ENCODE data around the gene BAHD1. TPM values are rescaled to one million over a fixed set of nuclear protein-coding genes. Genes with fewer than 3 reads are reported as not detected.

Gene BAHD1
- total RNA-seq, 1 experiment from 2014 or later: 49.1 TPM

DNA sequence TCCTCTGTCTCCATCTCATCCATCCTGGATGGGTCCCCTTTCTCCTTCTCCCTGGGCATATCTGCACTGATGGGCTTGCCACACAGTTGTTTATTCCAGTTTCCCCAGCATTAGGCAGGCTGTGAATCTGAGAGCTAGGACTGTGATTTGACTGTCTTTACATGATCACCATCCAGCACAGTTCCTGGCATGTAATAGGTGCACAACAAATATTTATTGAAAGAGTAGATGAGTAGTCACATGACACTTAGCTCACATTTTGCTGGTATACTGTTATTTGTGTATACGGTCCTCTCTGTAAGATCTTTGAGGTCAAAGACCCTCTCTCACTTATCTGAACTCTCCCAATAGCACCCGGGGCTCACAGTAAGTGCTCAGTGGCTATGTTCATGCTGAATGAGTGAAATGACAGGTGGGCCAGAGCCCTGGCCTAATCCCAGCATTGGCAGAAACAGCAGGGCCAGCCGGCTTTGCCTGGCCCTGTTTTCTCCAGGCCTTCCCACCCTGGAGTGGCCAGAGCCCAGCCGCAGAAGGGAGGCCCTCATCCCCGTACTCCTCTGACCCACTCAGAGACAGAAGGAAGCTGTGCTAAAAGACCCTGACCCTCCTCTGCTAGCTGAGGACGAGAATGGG, 16.2 kb upstream of the BAHD1 start:
- ATAC-seq: no peak
- no peaks in the 10 kb centered on the region; the same call in 1 of the 2 replicates for H3K27me3 Mint-ChIP-seq (ENCODE audit: low read depth)
- no peak for DNase-seq (ENCODE audit: low spot score)
- CTCF ChIA-PET: interaction anchor here (0.8 to 8.5 kb wide), 6 partner anchors 15 to 150 kb away, joined by 3 to 98 read pairs (median 6); partner anchors contain the start of genes BAHD1 and CCDC9B
- no peak overlapping the region for H3K4me3 Mint-ChIP-seq
- TF ChIP-seq ETV6 (CRISPR knock-in tag; IDR thresholded peaks at IDR 0.05) (no peak), NFATC4 (CRISPR knock-in tag; IDR thresholded peaks at IDR 0.05) (no peak), NR1H2 (CRISPR knock-in tag; IDR thresholded peaks at IDR 0.05) (no peak), ZNF263 (CRISPR knock-in tag; IDR thresholded peaks at IDR 0.05; ENCODE audit: low read depth) (no peak), NR2C2 (CRISPR knock-in tag; IDR thresholded peaks at IDR 0.05) (no peak), SP1 (CRISPR knock-in tag; conservative IDR thresholded peaks at IDR 0.05) (no peak), SOX15 (CRISPR knock-in tag; IDR thresholded peaks at IDR 0.05) (no peak), JUN (CRISPR knock-in tag; IDR thresholded peaks at IDR 0.05) (no peak), FOXJ3 (CRISPR knock-in tag; IDR thresholded peaks at IDR 0.05; ENCODE audit: borderline replicate concordance) (no peak), TP53 (CRISPR knock-in tag; IDR thresholded peaks at IDR 0.05) (no peak), ZNF232 (CRISPR knock-in tag; IDR thresholded peaks at IDR 0.05) (no peak), NR3C1 (CRISPR knock-in tag; conservative IDR thresholded peaks at IDR 0.05; ENCODE audit: low read depth) (no peak), ESRRA (CRISPR knock-in tag; IDR thresholded peaks at IDR 0.05; ENCODE audit: borderline replicate concordance) (no peak), RORB (CRISPR knock-in tag; IDR thresholded peaks at IDR 0.05) (no peak), ELF4 (CRISPR knock-in tag; IDR thresholded peaks at IDR 0.05; ENCODE audit: low read depth) (no peak), NFE2L1 (CRISPR knock-in tag; IDR thresholded peaks at IDR 0.05) (no peak)
- TF ChIP-seq, protein P1, sequence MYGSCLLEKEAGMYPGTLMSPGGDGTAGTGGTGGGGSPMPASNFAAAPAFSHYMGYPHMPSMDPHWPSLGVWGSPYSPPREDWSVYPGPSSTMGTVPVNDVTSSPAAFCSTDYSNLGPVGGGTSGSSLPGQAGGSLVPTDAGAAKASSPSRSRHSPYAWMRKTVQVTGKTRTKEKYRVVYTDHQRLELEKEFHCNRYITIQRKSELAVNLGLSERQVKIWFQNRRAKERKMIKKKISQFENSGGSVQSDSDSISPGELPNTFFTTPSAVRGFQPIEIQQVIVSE (CRISPR knock-in tag; IDR thresholded peaks at IDR 0.05; ENCODE audit: borderline replicate concordance): no peak
- TF ChIP-seq, protein P2, sequence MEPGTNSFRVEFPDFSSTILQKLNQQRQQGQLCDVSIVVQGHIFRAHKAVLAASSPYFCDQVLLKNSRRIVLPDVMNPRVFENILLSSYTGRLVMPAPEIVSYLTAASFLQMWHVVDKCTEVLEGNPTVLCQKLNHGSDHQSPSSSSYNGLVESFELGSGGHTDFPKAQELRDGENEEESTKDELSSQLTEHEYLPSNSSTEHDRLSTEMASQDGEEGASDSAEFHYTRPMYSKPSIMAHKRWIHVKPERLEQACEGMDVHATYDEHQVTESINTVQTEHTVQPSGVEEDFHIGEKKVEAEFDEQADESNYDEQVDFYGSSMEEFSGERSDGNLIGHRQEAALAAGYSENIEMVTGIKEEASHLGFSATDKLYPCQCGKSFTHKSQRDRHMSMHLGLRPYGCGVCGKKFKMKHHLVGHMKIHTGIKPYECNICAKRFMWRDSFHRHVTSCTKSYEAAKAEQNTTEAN (CRISPR knock-in tag; IDR thresholded peaks at IDR 0.05): no peak
- TF ChIP-seq, protein P3, sequence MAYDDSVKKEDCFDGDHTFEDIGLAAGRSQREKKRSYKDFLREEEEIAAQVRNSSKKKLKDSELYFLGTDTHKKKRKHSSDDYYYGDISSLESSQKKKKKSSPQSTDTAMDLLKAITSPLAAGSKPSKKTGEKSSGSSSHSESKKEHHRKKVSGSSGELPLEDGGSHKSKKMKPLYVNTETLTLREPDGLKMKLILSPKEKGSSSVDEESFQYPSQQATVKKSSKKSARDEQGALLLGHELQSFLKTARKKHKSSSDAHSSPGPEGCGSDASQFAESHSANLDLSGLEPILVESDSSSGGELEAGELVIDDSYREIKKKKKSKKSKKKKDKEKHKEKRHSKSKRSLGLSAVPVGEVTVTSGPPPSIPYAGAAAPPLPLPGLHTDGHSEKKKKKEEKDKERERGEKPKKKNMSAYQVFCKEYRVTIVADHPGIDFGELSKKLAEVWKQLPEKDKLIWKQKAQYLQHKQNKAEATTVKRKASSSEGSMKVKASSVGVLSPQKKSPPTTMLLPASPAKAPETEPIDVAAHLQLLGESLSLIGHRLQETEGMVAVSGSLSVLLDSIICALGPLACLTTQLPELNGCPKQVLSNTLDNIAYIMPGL (CRISPR knock-in tag; IDR thresholded peaks at IDR 0.05): no peak
- H3K9me3 Mint-ChIP-seq: no peaks in the 10 kb centered on the region
- POLR2A ChIA-PET: no interaction called here
- H3K36me3 Mint-ChIP-seq: no peaks in the 10 kb centered on the region
- peaks cover 26% of the 10 kb centered on the region for H3K4me1 Mint-ChIP-seq
- no peak overlapping the region for H3K27ac Mint-ChIP-seq

DNA sequence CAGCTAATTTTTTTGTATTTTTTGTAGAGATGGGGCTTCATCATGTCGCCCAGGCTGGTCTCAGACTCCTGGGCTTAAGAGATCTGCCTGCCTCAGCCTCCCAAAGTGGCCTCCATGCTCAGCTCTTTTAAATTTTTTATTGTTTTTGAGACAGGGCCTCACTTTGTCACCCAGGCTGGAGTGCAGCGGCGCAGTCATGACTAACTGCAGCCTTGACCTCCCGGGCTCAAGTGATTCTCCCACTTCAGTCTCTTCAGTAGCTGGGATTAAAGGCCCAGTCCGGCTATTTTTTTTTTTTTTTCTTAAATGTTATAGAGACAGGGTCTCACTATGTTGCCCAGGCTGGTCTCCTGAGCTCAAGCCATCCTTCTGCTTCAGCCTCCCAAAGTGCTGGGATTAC, 15.1 kb upstream of the BAHD1 start:
- H3K36me3 Mint-ChIP-seq: no peaks in the 10 kb centered on the region
- ATAC-seq (no peak), DNase-seq (ENCODE audit: low spot score) (no peak)
- no peak overlapping the region for H3K4me3 Mint-ChIP-seq
- H3K9me3 Mint-ChIP-seq: no peaks in the 10 kb centered on the region
- peaks cover 33% of the 10 kb centered on the region for H3K4me1 Mint-ChIP-seq
- ChIA-PET CTCF (interaction anchor here (0.9 to 8.5 kb wide), 4 partner anchors 57 to 116 kb away, joined by 3 to 98 read pairs (median 28); partner anchors contain the start of gene CCDC9B), POLR2A (no interaction called here)
- H3K27me3 Mint-ChIP-seq (ENCODE audit: low read depth): no peaks in the 10 kb centered on the region; the same call in 1 of the 2 replicates
- H3K27ac Mint-ChIP-seq: no peak overlapping the region
- TF ChIP-seq ZNF138 (CRISPR knock-in tag; conservative IDR thresholded peaks at IDR 0.05): no peak
- TF ChIP-seq, protein P4, sequence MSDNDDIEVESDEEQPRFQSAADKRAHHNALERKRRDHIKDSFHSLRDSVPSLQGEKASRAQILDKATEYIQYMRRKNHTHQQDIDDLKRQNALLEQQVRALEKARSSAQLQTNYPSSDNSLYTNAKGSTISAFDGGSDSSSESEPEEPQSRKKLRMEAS (CRISPR knock-in tag; IDR thresholded peaks at IDR 0.05): no peak
- TF ChIP-seq FOXJ3 (CRISPR knock-in tag; IDR thresholded peaks at IDR 0.05; ENCODE audit: borderline replicate concordance): no peak
- TF ChIP-seq, protein P5, sequence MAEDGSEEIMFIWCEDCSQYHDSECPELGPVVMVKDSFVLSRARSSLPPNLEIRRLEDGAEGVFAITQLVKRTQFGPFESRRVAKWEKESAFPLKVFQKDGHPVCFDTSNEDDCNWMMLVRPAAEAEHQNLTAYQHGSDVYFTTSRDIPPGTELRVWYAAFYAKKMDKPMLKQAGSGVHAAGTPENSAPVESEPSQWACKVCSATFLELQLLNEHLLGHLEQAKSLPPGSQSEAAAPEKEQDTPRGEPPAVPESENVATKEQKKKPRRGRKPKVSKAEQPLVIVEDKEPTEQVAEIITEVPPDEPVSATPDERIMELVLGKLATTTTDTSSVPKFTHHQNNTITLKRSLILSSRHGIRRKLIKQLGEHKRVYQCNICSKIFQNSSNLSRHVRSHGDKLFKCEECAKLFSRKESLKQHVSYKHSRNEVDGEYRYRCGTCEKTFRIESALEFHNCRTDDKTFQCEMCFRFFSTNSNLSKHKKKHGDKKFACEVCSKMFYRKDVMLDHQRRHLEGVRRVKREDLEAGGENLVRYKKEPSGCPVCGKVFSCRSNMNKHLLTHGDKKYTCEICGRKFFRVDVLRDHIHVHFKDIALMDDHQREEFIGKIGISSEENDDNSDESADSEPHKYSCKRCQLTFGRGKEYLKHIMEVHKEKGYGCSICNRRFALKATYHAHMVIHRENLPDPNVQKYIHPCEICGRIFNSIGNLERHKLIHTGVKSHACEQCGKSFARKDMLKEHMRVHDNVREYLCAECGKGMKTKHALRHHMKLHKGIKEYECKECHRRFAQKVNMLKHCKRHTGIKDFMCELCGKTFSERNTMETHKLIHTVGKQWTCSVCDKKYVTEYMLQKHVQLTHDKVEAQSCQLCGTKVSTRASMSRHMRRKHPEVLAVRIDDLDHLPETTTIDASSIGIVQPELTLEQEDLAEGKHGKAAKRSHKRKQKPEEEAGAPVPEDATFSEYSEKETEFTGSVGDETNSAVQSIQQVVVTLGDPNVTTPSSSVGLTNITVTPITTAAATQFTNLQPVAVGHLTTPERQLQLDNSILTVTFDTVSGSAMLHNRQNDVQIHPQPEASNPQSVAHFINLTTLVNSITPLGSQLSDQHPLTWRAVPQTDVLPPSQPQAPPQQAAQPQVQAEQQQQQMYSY (CRISPR knock-in tag; IDR thresholded peaks at IDR 0.05): no peak
- TF ChIP-seq PRRX2 (CRISPR knock-in tag; IDR thresholded peaks at IDR 0.05): no peak
- TF ChIP-seq, protein P6, sequence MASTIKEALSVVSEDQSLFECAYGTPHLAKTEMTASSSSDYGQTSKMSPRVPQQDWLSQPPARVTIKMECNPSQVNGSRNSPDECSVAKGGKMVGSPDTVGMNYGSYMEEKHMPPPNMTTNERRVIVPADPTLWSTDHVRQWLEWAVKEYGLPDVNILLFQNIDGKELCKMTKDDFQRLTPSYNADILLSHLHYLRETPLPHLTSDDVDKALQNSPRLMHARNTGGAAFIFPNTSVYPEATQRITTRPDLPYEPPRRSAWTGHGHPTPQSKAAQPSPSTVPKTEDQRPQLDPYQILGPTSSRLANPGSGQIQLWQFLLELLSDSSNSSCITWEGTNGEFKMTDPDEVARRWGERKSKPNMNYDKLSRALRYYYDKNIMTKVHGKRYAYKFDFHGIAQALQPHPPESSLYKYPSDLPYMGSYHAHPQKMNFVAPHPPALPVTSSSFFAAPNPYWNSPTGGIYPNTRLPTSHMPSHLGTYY (CRISPR knock-in tag; IDR thresholded peaks at IDR 0.05): no peak
- TF ChIP-seq, protein P7, sequence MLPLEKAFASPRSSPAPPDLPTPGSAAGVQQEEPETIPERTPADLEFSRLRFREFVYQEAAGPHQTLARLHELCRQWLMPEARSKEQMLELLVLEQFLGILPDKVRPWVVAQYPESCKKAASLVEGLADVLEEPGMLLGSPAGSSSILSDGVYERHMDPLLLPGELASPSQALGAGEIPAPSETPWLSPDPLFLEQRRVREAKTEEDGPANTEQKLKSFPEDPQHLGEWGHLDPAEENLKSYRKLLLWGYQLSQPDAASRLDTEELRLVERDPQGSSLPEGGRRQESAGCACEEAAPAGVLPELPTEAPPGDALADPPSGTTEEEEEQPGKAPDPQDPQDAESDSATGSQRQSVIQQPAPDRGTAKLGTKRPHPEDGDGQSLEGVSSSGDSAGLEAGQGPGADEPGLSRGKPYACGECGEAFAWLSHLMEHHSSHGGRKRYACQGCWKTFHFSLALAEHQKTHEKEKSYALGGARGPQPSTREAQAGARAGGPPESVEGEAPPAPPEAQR (CRISPR knock-in tag; IDR thresholded peaks at IDR 0.05): no peak

All from WTC11 (cell line).